HepG2 (cell line): ENCODE results near the gene IFT122. TPM values are rescaled to one million over a fixed set of nuclear protein-coding genes. Genes with fewer than 3 reads are reported as not detected.

ENCODE experiments used
- ATAC-seq: fragments of 200-7000 bp; cut with Tn5 transposase; 3 replicates; pipeline ENCODE4 v1.9.1; 2020; ENCODE audit warnings: mild to moderate bottlenecking, moderate library complexity
- BruUV-seq: library from RNA; stranded (reverse); fragments of 400-500 nt; replicated peaks from 2 replicates; lab custom pipeline; 2021; lab: Mats Ljungman, UMichigan
- CTCF ChIA-PET: fragments of 300-600 bp; formaldehyde crosslinking; extraction: SDS; loops from one replicate; lab custom pipeline; 2021; ENCODE audit warnings: low total read pairs, inconsistent platforms, low intra/inter-chr PET ratio; lab: Yijun Ruan, JAX
- POLR2A ChIA-PET: fragments of 350-600 bp; sonication (Branson Sonifier 250); formaldehyde crosslinking; loops from one replicate; lab custom pipeline; 2020; ENCODE audit warnings: antibody characterized with exemption, inconsistent platforms; lab: Yijun Ruan, JAX
- DNase-seq: peaks from one replicate; pipeline ENCODE4 v3.0.0-alpha.2; 2015; ENCODE audit warnings: low spot score
- FAIRE-seq: peaks from 3 replicates; lab custom pipeline; 2011; peaks lifted over from hg19 to GRCh38; lab: Jason Lieb, UNC
- H2AFZ ChIP-seq: one replicate; pipeline ENCODE4 v1.6.1; 2011; ENCODE audit warnings: low read length, inconsistent platforms
- H3K27ac ChIP-seq: fragments of 300-600 bp; 3 replicates; pipeline ENCODE4 v1.8.0; 2011; ENCODE audit warnings: mixed run types, mild to moderate bottlenecking, mixed read lengths, low read length, inconsistent platforms; ENCODE audit not compliant: insufficient read depth; ENCODE audit errors: extremely low read length
- H3K27me3 ChIP-seq, 2 experiments: fragments of 200-600 bp in 1 of 2; 2 replicates in 1 of 2; 3 replicates in 1 of 2; pipeline versions ENCODE4 v1.6.0 to v1.8.0; 2011; ENCODE audit warnings: low read length in 2 of 2, mild to moderate bottlenecking in 2 of 2, moderate library complexity in 2 of 2, inconsistent platforms in 1 of 2; ENCODE audit not compliant: insufficient read depth in 2 of 2, control insufficient read depth in 1 of 2
- H3K36me3 ChIP-seq, 2 experiments: fragments of 200-600 bp in 1 of 2; replicated peaks in 1 of 2; 2 replicates in 1 of 2; 3 replicates in 1 of 2; pipeline versions ENCODE4 v1.5.1 to v1.8.0; 2011; ENCODE audit warnings: low read length in 2 of 2, inconsistent platforms in 1 of 2; ENCODE audit not compliant: insufficient read depth in 2 of 2, control insufficient read depth in 1 of 2
- H3K4me1 ChIP-seq: 2 replicates; pipeline ENCODE4 v1.5.1; 2012; ENCODE audit warnings: low read length, inconsistent platforms; ENCODE audit not compliant: insufficient read depth
- H3K4me2 ChIP-seq: 2 replicates; pipeline ENCODE4 v1.6.0; 2011; ENCODE audit warnings: low read depth, low read length, inconsistent platforms
- H3K4me3 ChIP-seq, 3 experiments: fragments of 200-600 bp in 1 of 3; sonication (generic), shearing (Covaris generic) in 1 of 3; replicated peaks in 1 of 3; 2 replicates each; pipeline ENCODE4 v1.5.1; 2011 to 2016; ENCODE audit warnings: low read length in 3 of 3, inconsistent platforms in 2 of 3, low read depth in 2 of 3, mild to moderate bottlenecking in 2 of 3, control low read depth in 1 of 3, mixed read lengths in 1 of 3; ENCODE audit not compliant: insufficient read depth in 1 of 3
- H3K79me2 ChIP-seq: one replicate; pipeline ENCODE4 v1.6.1; 2011; ENCODE audit warnings: low read length, inconsistent platforms; ENCODE audit not compliant: insufficient read depth
- H3K9ac ChIP-seq: 2 replicates; pipeline ENCODE4 v1.6.0; 2011; ENCODE audit warnings: mild to moderate bottlenecking, low read depth, low read length, inconsistent platforms; ENCODE audit not compliant: insufficient read depth
- H3K9me3 ChIP-seq: 2 replicates; pipeline ENCODE4 v1.5.1; 2012; ENCODE audit warnings: mild to moderate bottlenecking, low read length
- H4K20me1 ChIP-seq: 2 replicates; pipeline ENCODE4 v1.6.0; 2011; ENCODE audit warnings: inconsistent platforms, mild to moderate bottlenecking, low read length, moderate library complexity; ENCODE audit not compliant: insufficient read depth
- ISL2 ChIP-seq: sonication (generic); formaldehyde crosslinking; IDR thresholded peaks from 2 replicates; pipeline ENCODE4 v1.5.0; 2020; ENCODE audit warnings: missing genetic modification reagents
- MIER2 ChIP-seq: IDR thresholded peaks from 2 replicates; pipeline ENCODE4 v1.6.1; 2016; ENCODE audit warnings: missing biosample characterization, missing genetic modification reagents
- PHF8 ChIP-seq: sonication (generic); formaldehyde crosslinking; IDR thresholded peaks from 2 replicates; pipeline ENCODE4 v1.5.0; 2020; ENCODE audit warnings: missing genetic modification reagents
- RXRB ChIP-seq: IDR thresholded peaks from 2 replicates; pipeline ENCODE4 v1.6.1; 2016; ENCODE audit warnings: borderline replicate concordance, missing genetic modification reagents, missing compliant biosample characterization
- SALL2 ChIP-seq: sonication (generic); formaldehyde crosslinking; IDR thresholded peaks from 2 replicates; pipeline ENCODE4 v1.8.1; 2023; ENCODE audit warnings: mild to moderate bottlenecking, missing genetic modification reagents, inconsistent platforms
- ZNF607 ChIP-seq: sonication (generic); formaldehyde crosslinking; IDR thresholded peaks from 2 replicates; pipeline ENCODE4 v1.5.1; 2020; ENCODE audit warnings: missing genetic modification reagents, mild to moderate bottlenecking, borderline replicate concordance
- ZNF747 ChIP-seq: sonication (generic); formaldehyde crosslinking; IDR thresholded peaks from 2 replicates; pipeline ENCODE4 v1.8.1; 2023; ENCODE audit warnings: missing genetic modification reagents, mild to moderate bottlenecking, borderline replicate concordance
- WGBS: methylation state at CpG from one replicate; pipeline ENCODE4 v1.1.6; 2017; ENCODE audit warnings: low lambda C conversion rate; 5-methylcytosine and 5-hydroxymethylcytosine counted together
- in situ Hi-C: cut with HindIII; loops from 2 replicates; pipeline ENCODE4 v1.10.0; 2017; ENCODE audit warnings: low pct_unique_long_range_greater_than_20kb; ENCODE audit not compliant: extremely low pct_ligation_motif_present
- intact Hi-C: fragments of 100-400 bp; cut with micrococcal nuclease; formaldehyde crosslinking; loops from one replicate; pipeline ENCODE4 v1.10.0; 2022; ENCODE audit not compliant: unreplicated experiment
- polyA plus RNA-seq, 8 experiments: library from polyadenylated mRNA; depleted of rRNA in 3 of 8; stranded (reverse) in 7 of 8; unstranded in 1 of 8; fragments of >200 nt; fragmentation: Illumina TruSeq in 4 of 8; extraction: Trizol in 4 of 8; gene quantifications; 2 replicates each; pipeline versions ENCODE4 v1.2.1 to v1.2.3, GENCODE V29; 2011 to 2016; ENCODE audit warnings: low read depth in 4 of 8, missing spikeins in 1 of 8, mixed read lengths in 1 of 8; ENCODE audit not compliant: insufficient read depth in 1 of 8
- total RNA-seq, 5 experiments: library from RNA; depleted of rRNA; stranded (reverse); fragments of >200 nt; fragmentation: Illumina TruSeq; extraction: Trizol; gene quantifications; 2 replicates each; pipeline ENCODE4 v1.2.3, GENCODE V29; 2016; ENCODE audit warnings: low read depth in 1 of 5
- TF ChIP-seq, protein P1 (sequence below): sonication (generic); formaldehyde crosslinking; IDR thresholded peaks from 2 replicates; pipeline ENCODE4 v1.8.0; 2022; ENCODE audit warnings: missing genetic modification reagents, mild to moderate bottlenecking, moderate library complexity, borderline replicate concordance
- TF ChIP-seq, protein P2 (sequence below): sonication (generic); formaldehyde crosslinking; IDR thresholded peaks from 2 replicates; pipeline ENCODE4 v1.4.0; 2020; ENCODE audit warnings: mild to moderate bottlenecking, low read depth, missing genetic modification reagents
- TF ChIP-seq, protein P3 (sequence below): IDR thresholded peaks from 2 replicates; pipeline ENCODE4 v1.6.1; 2016; ENCODE audit warnings: missing compliant biosample characterization, missing genetic modification reagents, borderline replicate concordance
- TF ChIP-seq, protein P4 (sequence below), 2 experiments: sonication (generic) in 1 of 2; formaldehyde crosslinking in 1 of 2; IDR thresholded peaks; 2 replicates each; pipeline versions ENCODE4 v1.4.0 to v1.6.1; 2018 to 2020; ENCODE audit warnings: missing genetic modification reagents in 2 of 2, borderline replicate concordance in 1 of 2, low read depth in 1 of 2, mild to moderate bottlenecking in 1 of 2, missing biosample characterization in 1 of 2
- TF ChIP-seq, protein P5 (sequence below): sonication (generic); formaldehyde crosslinking; IDR thresholded peaks from 2 replicates; pipeline ENCODE4 v1.8.0; 2022; ENCODE audit warnings: mild to moderate bottlenecking, missing genetic modification reagents; ENCODE audit not compliant: insufficient replicate concordance

Gene IFT122
- total and polyA plus RNA-seq, 2 of the 13 experiments (the other 11 are each of a cell fraction or from before 2014, with no cell fraction given) = 10.1 to 10.3 TPM

DNA sequence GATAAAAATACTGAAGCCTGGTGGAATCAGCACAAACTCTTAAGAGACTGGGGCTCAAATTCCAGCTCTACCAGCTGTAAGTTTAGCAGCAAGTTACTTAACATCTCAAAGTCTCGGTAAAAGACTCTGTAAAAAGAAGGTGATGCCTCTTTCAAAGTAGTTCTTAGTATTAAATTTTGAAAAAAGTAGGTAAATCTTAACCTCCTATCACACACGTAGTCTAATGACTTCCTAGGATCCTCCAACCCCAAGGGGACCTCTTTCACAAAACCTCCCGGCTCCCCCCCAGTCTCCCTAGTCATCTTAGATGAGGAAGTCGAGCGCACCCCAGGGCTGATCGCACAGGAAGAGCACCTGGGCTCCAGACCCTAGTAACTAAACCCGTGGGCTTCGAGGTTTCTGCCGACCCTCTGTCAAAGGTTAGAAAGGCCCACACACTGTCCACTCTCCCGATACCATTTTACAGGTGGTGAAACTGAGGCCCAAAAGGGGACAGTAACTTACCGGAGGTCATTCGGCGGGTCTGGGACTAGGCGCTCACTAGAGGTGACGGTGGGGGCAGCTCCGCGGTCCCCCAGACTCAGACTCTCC is 703 bp upstream of the IFT122 start (continued):
- TF ChIP-seq, protein P1, sequence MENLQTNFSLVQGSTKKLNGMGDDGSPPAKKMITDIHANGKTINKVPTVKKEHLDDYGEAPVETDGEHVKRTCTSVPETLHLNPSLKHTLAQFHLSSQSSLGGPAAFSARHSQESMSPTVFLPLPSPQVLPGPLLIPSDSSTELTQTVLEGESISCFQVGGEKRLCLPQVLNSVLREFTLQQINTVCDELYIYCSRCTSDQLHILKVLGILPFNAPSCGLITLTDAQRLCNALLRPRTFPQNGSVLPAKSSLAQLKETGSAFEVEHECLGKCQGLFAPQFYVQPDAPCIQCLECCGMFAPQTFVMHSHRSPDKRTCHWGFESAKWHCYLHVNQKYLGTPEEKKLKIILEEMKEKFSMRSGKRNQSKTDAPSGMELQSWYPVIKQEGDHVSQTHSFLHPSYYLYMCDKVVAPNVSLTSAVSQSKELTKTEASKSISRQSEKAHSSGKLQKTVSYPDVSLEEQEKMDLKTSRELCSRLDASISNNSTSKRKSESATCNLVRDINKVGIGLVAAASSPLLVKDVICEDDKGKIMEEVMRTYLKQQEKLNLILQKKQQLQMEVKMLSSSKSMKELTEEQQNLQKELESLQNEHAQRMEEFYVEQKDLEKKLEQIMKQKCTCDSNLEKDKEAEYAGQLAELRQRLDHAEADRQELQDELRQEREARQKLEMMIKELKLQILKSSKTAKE (CRISPR knock-in tag) = no peak
- TF ChIP-seq SALL2 (CRISPR knock-in tag) (no peak), PHF8 (CRISPR knock-in tag) (no peak), MIER2 (CRISPR knock-in tag) (no peak), RXRB (peak; percentile 6; the same call in 1 of the 2 replicates)
- TF ChIP-seq, protein P2, sequence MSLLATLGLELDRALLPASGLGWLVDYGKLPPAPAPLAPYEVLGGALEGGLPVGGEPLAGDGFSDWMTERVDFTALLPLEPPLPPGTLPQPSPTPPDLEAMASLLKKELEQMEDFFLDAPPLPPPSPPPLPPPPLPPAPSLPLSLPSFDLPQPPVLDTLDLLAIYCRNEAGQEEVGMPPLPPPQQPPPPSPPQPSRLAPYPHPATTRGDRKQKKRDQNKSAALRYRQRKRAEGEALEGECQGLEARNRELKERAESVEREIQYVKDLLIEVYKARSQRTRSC = 0 out of 2 replicates have a peak, but pooled peaks have one; percentile 32
- TF ChIP-seq, protein P3, sequence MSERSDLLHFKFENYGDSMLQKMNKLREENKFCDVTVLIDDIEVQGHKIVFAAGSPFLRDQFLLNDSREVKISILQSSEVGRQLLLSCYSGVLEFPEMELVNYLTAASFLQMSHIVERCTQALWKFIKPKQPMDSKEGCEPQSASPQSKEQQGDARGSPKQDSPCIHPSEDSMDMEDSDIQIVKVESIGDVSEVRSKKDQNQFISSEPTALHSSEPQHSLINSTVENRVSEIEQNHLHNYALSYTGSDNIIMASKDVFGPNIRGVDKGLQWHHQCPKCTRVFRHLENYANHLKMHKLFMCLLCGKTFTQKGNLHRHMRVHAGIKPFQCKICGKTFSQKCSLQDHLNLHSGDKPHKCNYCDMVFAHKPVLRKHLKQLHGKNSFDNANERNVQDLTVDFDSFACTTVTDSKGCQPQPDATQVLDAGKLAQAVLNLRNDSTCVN = no peak
- TF ChIP-seq, all 625 proteins: peak for 25

DNA sequence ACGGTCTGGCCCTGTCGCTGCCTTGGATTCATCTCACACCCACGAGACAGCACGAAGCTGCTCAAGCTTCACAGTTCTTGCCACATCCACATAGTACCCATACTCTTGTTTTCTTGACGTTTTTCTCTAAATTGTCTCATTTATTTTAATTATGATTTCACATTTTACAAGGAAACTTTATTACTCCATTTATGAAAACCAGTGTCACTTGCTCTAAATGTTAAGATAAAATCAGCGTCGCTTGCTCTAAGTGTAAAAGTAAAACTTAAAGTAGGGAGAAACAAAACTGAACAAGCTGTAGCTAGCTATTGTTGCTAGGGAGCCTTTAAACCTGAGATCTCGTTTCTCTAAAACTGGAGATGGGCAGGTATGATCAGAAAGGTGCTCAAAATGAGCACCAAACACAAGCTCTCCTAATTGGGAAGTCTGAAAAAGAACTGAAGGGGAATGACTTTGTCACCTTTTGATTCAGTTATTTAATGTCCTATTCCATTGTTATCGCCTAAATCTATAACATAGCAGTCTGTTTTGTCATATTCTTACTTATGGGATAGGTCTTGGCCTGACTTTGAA is 680 bp downstream of the IFT122 start:
- DNase-seq = no peak
- H3K27ac ChIP-seq = peak overlapping the region; percentile 75
- WGBS = 1% methylated on average over 9 of the region's 9 CpGs
- ATAC-seq = no peak
- H3K4me1 ChIP-seq = peaks cover 50% of the 10 kb centered on the region
- in situ Hi-C loops = no loop called here
- CTCF ChIA-PET = no interaction called here
- no peaks in the 10 kb centered on the region; a peak in 1 of 5 replicates for H3K27me3 ChIP-seq
- BruUV-seq = TSS peak; percentile 59
- FAIRE-seq = no peak
- intact Hi-C loops = no loop called here
- no peaks in the 10 kb centered on the region for H4K20me1 ChIP-seq
- peaks cover 5 to 15% of the 10 kb centered on the region in 2 experiments; a peak in 4 of 5 replicates for H3K36me3 ChIP-seq
- H3K9me3 ChIP-seq = no peaks in the 10 kb centered on the region
- POLR2A ChIA-PET = interaction anchor here (1.1 to 2.9 kb wide), 13 partner anchors 8 to 186 kb away, joined by 3 to 26 read pairs (median 6); partner anchors contain the start of gene EFCAB12
- peak overlapping the region; percentile 81 for H3K4me2 ChIP-seq
- H3K9ac ChIP-seq = peak overlapping the region; percentile 88
- H3K4me3 ChIP-seq = peak overlapping the region; percentile 86 to 96 (median 90)
- peaks cover 23% of the 10 kb centered on the region for H3K79me2 ChIP-seq
- peak overlapping the region; percentile 58 for H2AFZ ChIP-seq
- TF ChIP-seq ZNF747 (CRISPR knock-in tag) = 0 out of 2 replicates have a peak, but pooled peaks have one; percentile 9
- TF ChIP-seq, protein P4, sequence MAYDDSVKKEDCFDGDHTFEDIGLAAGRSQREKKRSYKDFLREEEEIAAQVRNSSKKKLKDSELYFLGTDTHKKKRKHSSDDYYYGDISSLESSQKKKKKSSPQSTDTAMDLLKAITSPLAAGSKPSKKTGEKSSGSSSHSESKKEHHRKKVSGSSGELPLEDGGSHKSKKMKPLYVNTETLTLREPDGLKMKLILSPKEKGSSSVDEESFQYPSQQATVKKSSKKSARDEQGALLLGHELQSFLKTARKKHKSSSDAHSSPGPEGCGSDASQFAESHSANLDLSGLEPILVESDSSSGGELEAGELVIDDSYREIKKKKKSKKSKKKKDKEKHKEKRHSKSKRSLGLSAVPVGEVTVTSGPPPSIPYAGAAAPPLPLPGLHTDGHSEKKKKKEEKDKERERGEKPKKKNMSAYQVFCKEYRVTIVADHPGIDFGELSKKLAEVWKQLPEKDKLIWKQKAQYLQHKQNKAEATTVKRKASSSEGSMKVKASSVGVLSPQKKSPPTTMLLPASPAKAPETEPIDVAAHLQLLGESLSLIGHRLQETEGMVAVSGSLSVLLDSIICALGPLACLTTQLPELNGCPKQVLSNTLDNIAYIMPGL (CRISPR knock-in tag; IDR thresholded peaks at IDR 0.05; ENCODE audit: borderline replicate concordance in 1 of 2, low read depth in 1 of 2) = 0 out of 4 replicates have a peak, but pooled peaks of 1 of the 2 experiments have one; percentile 5
- TF ChIP-seq ZNF607 = no peak
- no peak for TF ChIP-seq ISL2 (CRISPR knock-in tag)
- TF ChIP-seq, protein P5, sequence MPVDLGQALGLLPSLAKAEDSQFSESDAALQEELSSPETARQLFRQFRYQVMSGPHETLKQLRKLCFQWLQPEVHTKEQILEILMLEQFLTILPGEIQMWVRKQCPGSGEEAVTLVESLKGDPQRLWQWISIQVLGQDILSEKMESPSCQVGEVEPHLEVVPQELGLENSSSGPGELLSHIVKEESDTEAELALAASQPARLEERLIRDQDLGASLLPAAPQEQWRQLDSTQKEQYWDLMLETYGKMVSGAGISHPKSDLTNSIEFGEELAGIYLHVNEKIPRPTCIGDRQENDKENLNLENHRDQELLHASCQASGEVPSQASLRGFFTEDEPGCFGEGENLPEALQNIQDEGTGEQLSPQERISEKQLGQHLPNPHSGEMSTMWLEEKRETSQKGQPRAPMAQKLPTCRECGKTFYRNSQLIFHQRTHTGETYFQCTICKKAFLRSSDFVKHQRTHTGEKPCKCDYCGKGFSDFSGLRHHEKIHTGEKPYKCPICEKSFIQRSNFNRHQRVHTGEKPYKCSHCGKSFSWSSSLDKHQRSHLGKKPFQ = peak; percentile 3
